Hepatocyte (in vitro differentiated cells): ENCODE results near the gene PSG3.
"Not testable (repeated sequence)": the region's sequence is repeated elsewhere in the genome, so short reads cannot be mapped to it uniquely, and the experiment has no call there.

Source experiments
- CTCF ChIP-seq: fragments of 200-600 bp; sonication (generic); IDR thresholded peaks from 2 replicates; pipeline ENCODE4 v1.5.1; 2016; ENCODE audit warnings: antibody characterized with exemption, mild to moderate bottlenecking; ENCODE audit not compliant: poor library complexity
- EZH2 ChIP-seq: fragments of 200-600 bp; sonication (generic); IDR thresholded peaks from 2 replicates; pipeline ENCODE4 v1.6.1; 2016; ENCODE audit warnings: antibody characterized with exemption, mild to moderate bottlenecking, borderline replicate concordance

GRCh38 chr19:42760954-42761923 lies 21.0 kb upstream of the PSG3 start:
- not testable (repeated sequence) for TF ChIP-seq CTCF, EZH2
